NCI-H748 (cell line): ENCODE measurements around the gene CHPF.
A peak's percentile ranks its signal among the peaks of the same experiment; 100 is the strongest.

Experiments
- DNase-seq: peaks from one replicate; lab custom pipeline; 2025; ENCODE audit not compliant: unreplicated experiment; lab: John Stamatoyannopoulos, UW

The CHPF gene

DNA sequence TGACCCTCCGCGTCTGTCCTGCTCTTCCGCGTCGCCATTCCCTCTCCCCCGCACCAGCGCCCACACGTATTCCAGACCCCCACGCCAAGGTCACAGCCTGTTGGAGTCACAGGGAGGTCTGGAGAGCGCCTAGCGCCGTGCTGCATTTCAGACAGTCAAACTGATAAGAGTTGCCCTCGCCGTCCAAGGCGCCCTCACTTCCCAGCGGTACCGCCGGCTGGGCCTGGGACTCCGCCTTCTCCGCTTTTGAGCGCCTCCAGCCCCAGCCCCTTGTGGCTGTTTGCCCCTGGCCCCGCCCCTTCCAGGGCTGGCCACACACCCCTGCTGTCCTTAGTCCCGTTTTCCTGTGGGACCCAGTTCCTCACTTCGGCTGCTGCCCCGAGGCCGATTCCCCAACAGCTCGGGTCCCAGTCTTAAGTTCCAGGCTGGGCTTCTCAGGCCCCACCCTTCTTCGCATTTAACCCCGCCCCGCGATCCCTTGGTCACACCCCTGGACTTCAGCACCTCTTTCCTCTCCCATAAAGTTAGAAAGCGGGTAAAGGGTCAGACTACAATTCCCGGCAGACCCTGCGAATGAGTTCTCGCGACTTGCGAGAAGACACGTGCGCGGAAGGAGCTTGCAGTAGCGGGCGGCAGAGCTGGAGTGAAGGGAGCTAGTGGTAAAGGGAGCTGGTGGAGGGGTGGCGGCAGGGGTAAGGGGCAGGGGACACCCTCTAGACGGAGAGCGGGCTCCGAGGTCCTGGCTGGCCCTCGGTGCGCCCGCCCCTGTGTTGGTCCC, 45.1 kb downstream of the CHPF start, which contains the start of gene GMPPA:
Gene GMPPA (plus strand): TSS at position 612 of the 778 bp plus-strand sequence. CDS start 1,085 bp downstream, outside the sequence.
- DNase-seq, result peak; percentile 98

GRCh38 chr2:219497495-219498279, 45.9 kb downstream of the CHPF start:
- peak; percentile 74 for DNase-seq

- peak; percentile 51 for DNase-seq
Observed at GRCh38 chr2:219496825-219497494, 46.6 kb downstream of the CHPF start.

- DNase-seq, result no peak
Observed at GRCh38 chr2:219496247-219496824, 47.3 kb downstream of the CHPF start.

- peak; percentile 67 for DNase-seq
Observed at GRCh38 chr2:219495531-219496122, 48.0 kb downstream of the CHPF start.

DNA sequence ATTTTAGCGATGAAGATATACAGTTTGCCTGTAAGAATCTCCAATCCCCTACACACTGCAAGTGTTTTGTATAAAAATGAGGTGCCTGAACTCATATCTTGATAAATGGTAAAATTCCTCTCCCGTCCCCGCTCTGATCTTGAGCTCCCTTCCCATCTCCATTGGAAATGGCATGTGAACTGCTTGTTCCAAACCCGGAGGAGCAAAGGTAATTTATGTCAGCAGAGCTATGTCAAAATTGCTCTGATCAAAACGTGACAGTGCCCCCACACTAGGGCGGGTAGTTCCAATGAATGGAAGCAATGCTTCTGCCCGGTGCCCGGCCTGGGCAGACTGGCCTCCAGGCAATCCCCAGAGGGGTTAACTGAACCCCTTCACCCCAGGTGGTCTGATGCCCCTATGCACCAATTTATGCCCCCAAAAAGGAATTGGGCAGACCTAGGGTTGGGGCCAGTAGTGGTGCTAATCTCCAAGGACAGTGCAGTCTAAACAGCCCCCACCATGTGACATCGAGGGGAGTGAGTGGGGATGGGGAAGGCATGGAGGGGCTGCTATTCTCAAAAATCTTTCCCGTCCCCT, 48.6 kb downstream of the CHPF start:
- DNase-seq, result no peak

DNA sequence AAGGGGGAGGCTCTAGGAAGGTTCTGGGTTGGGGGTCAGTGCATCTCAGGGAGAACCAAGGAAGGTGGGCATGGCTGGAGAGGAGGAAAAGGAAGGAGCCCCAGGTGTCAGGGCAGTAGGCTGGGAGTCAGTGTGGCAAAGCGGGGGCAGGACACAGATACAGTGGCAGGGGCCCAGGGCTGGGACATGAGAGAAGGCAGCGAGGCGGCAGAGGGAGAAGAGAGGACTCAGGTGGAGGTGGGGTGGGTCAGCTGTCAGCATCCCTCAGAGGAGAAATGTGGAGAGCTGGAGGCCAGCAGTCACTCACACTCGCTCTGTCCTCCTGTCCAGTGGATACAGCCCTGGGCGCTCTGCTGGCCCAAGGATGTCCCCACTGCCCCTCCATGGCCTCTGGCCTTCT, 50.5 kb downstream of the CHPF start:
- DNase-seq, result no peak

DNA sequence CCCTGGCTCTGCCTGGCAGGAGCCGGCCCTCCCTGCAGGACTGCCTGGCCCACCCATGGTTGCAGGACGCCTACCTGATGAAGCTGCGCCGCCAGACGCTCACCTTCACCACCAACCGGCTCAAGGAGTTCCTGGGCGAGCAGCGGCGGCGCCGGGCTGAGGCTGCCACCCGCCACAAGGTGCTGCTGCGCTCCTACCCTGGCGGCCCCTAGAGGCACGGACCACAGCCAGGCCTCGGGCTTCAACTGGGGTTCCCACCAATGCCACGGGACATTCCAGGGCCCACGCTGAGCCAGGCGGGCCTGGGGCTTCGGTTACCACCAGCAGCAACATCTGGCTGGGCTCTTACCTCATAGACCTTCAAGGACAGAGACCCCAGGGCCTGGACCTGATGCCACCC, 51.0 kb downstream of the CHPF start:
- no peak for DNase-seq

DNA sequence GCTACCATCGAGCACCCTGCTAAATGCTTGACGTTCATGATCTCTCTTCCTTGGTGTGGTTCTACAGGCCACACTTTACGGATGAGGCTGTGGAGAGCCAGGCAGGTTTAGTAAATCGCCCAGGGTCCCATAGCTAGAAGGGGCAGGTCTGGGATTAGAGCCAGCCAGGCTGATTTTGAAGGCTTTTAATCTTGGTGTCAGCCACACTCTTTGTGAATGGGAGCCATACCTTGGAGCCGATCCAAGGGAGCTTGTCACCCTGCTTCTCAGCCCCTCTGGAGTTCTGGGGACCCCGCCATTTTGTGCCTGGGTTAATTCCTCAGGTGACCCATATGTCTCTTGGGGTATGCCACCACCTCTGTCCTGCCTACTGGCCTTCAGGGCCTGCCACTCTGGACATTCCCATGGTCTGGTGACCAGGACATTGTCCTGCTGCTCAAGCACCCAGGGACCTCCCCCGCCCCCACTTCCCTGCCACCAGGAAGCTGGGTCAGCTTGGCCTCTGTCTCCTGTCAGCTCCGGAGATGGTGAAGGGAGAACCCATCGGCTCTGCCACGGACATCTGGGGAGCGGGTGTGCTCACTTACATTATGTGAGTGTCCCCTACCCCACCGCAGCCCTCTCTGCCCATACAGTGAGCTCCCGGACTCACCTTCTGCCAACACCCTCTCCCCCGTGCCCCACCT, 52.2 kb downstream of the CHPF start:
- DNase-seq, result no peak

GRCh38 chr2:219490600-219491130, 52.9 kb downstream of the CHPF start:
- no peak for DNase-seq

DNA sequence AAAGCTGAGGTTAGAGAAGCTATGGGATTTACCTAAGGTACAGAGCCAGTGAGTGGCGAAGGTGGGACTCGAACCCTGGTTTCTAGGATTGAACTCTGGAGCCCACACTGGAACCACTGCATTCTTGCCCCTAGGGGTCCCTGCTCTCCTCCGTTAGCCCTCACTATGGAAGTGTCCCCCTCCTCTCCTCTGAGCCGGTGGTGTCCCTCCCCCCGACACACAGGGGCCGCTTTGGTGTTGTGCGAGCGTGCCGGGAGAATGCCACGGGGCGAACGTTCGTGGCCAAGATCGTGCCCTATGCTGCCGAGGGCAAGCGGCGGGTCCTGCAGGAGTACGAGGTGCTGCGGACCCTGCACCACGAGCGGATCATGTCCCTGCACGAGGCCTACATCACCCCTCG, 53.4 kb downstream of the CHPF start:
- no peak for DNase-seq

- DNase-seq, result no peak
Observed at GRCh38 chr2:219489315-219489714, 54.3 kb downstream of the CHPF start.
